Measurements from ENCODE around the gene YLPM1. TPM values are rescaled to one million over a fixed set of nuclear protein-coding genes. Genes with fewer than 3 reads are reported as not detected.

YLPM1 gene
- total and polyA plus RNA-seq, 10 of the 15 experiments (the other 5 are each of a cell fraction or from before 2014, with no cell fraction given) = 11.1 to 48.2 (median 18.0) TPM

- TF ChIP-seq NFIC (IDR thresholded peaks at IDR 0.05; ENCODE audit: low read depth, low read length) = 0 out of 2 replicates have a peak, but pooled peaks have one; percentile 28
- no peak for TF ChIP-seq KAT2A (conservative IDR thresholded peaks at IDR 0.05; ENCODE audit: control insufficient read depth, low read depth, low read length)
- TF ChIP-seq ATF2 (IDR thresholded peaks at IDR 0.05; ENCODE audit: low read length) = peak; percentile 77; the same call in 1 of the 2 replicates
- TF ChIP-seq NFYA (IDR thresholded peaks at IDR 0.05; ENCODE audit: borderline replicate concordance, low read depth, low read length) = no peak
- no peak for TF ChIP-seq NR2C2 (IDR thresholded peaks at IDR 0.05; ENCODE audit: borderline replicate concordance, control insufficient read depth, insufficient read length, low read depth)
- no peak for TF ChIP-seq SP1 (IDR thresholded peaks at IDR 0.05; ENCODE audit: low read depth, low read length)
- no peak for TF ChIP-seq PAX8 (IDR thresholded peaks at IDR 0.05)
- no peak for TF ChIP-seq JUND (IDR thresholded peaks at IDR 0.05; ENCODE audit: low read depth, low read length)
- TF ChIP-seq SKIL (IDR thresholded peaks at IDR 0.05; ENCODE audit: low read depth, poor library complexity, severe bottlenecking) = peak; percentile 77
- TF ChIP-seq BACH1 (IDR thresholded peaks at IDR 0.05; ENCODE audit: borderline replicate concordance) = 0 out of 2 replicates have a peak, but pooled peaks have one; percentile 19
- TF ChIP-seq HSF1 (IDR thresholded peaks at IDR 0.05; ENCODE audit: low read depth, low read length) = no peak
- no peak for TF ChIP-seq E4F1 (IDR thresholded peaks at IDR 0.05; ENCODE audit: borderline replicate concordance, partially characterized antibody)
- no peak for TF ChIP-seq ZBTB40 (IDR thresholded peaks at IDR 0.05; ENCODE audit: borderline replicate concordance)
- TF ChIP-seq ZZZ3 (IDR thresholded peaks at IDR 0.05; ENCODE audit: control insufficient read depth, insufficient read length, low read depth) = no peak
- TF ChIP-seq SPI1 (IDR thresholded peaks at IDR 0.05; ENCODE audit: borderline replicate concordance, insufficient read depth, low read depth, low read length) = peak; percentile 96
Observed at GRCh38 chr14:74841230-74842207, 78.4 kb downstream of the YLPM1 start (continued).
